HG03139 (cell line): ENCODE results near the gene SLC35E1.

Experiments
- ATAC-seq: cut with Tn5 transposase; IDR thresholded peaks from one replicate; pipeline ENCODE4 v1.9.1; 2021; ENCODE audit not compliant: unreplicated experiment

The SLC35E1 gene

GRCh38 chr19:16599655-16600346, 27.6 kb upstream of the SLC35E1 start:
- ATAC-seq = no peak

- no peak for ATAC-seq
These were observed 26.6 kb upstream of the SLC35E1 start for GRCh38 chr19:16598848-16599247.

GRCh38 chr19:16596399-16596798, 24.2 kb upstream of the SLC35E1 start:
- ATAC-seq = no peak

- ATAC-seq = no peak
These were observed 22.9 kb upstream of the SLC35E1 start for GRCh38 chr19:16595097-16595496.

- no peak for ATAC-seq
These were observed 22.5 kb upstream of the SLC35E1 start for GRCh38 chr19:16594681-16595091.

- ATAC-seq = no peak
These were observed 21.9 kb upstream of the SLC35E1 start for GRCh38 chr19:16594131-16594586.

- no peak for ATAC-seq
These were observed 21.0 kb upstream of the SLC35E1 start for GRCh38 chr19:16593181-16593580.

- ATAC-seq = no peak
These were observed 19.8 kb upstream of the SLC35E1 start for GRCh38 chr19:16591803-16592556.

GRCh38 chr19:16590876-16591802, 18.9 kb upstream of the SLC35E1 start:
- no peak for ATAC-seq

- no peak for ATAC-seq
These were observed 17.7 kb upstream of the SLC35E1 start for GRCh38 chr19:16589917-16590316.

GRCh38 chr19:16588824-16589577, 16.8 kb upstream of the SLC35E1 start:
- ATAC-seq = no peak

GRCh38 chr19:16587833-16588823, 15.9 kb upstream of the SLC35E1 start:
- peak; percentile 36 for ATAC-seq

GRCh38 chr19:16586991-16587832, 15.0 kb upstream of the SLC35E1 start:
- ATAC-seq = no peak

GRCh38 chr19:16586477-16586871, 14.3 kb upstream of the SLC35E1 start:
- ATAC-seq = no peak

GRCh38 chr19:16585808-16586476, 13.7 kb upstream of the SLC35E1 start:
- ATAC-seq = no peak

GRCh38 chr19:16585094-16585801, 13.0 kb upstream of the SLC35E1 start:
- no peak for ATAC-seq
